T-helper 2 cell (primary cell): ENCODE measurements around the gene PHACTR1.
"Not testable (repeated sequence)": the region's sequence is repeated elsewhere in the genome, so short reads cannot be mapped to it uniquely, and the experiment has no call there.

Source experiments
- DNase-seq, 5 experiments: peaks; one replicate each; pipeline versions ENCODE4 v3.0.0 to v3.0.0-alpha.2; 2012 to 2022
- total RNA-seq, 2 donors: gene quantifications; one replicate each; lab custom pipeline; 2026; lab: John Stamatoyannopoulos, UW

PHACTR1 gene
- total RNA-seq, result 0.20 to 0.31 reads per million in 2 donors

GRCh38 chr6:12716298-12716916 lies at the start of gene PHACTR1:
Gene PHACTR1 (plus strand): TSS chr6:12716767.
- no peak for DNase-seq

- no peak for DNase-seq
These were observed 49.7 kb upstream of the PHACTR1 start for GRCh38 chr6:12666886-12667285.

- no peak for DNase-seq
These were observed 40.6 kb upstream of the PHACTR1 start for GRCh38 chr6:12675931-12676330.

- no peak for DNase-seq
These were observed 37.2 kb upstream of the PHACTR1 start for GRCh38 chr6:12679341-12679740.

- no peak for DNase-seq
These were observed 23.4 kb upstream of the PHACTR1 start for GRCh38 chr6:12693122-12693521.

GRCh38 chr6:12698298-12698697 lies 18.3 kb upstream of the PHACTR1 start:
- DNase-seq, result no peak

GRCh38 chr6:12704946-12705345 lies 11.6 kb upstream of the PHACTR1 start:
- DNase-seq, result no peak

- no peak for DNase-seq
These were observed 7.5 kb upstream of the PHACTR1 start for GRCh38 chr6:12709116-12709515.

GRCh38 chr6:12709556-12710232 lies 6.9 kb upstream of the PHACTR1 start:
- DNase-seq, result no peak

- no peak for DNase-seq
These were observed 5.6 kb upstream of the PHACTR1 start for GRCh38 chr6:12710921-12711320.

- no peak for DNase-seq
These were observed 2.5 kb upstream of the PHACTR1 start for GRCh38 chr6:12714022-12714421.

- DNase-seq, result no peak
These were observed 1.1 kb upstream of the PHACTR1 start for GRCh38 chr6:12715437-12715836.

- DNase-seq, result no peak
These were observed 789 bp downstream of the PHACTR1 start for GRCh38 chr6:12717356-12717755.

GRCh38 chr6:12718015-12718414 lies 1.4 kb downstream of the PHACTR1 start:
- no peak for DNase-seq

GRCh38 chr6:12719017-12719416 lies 2.5 kb downstream of the PHACTR1 start:
- no peak for DNase-seq

GRCh38 chr6:12720310-12720709 lies 3.7 kb downstream of the PHACTR1 start:
- no peak for DNase-seq

GRCh38 chr6:12725263-12725662 lies 8.7 kb downstream of the PHACTR1 start:
- no peak for DNase-seq

- DNase-seq, result no peak
These were observed 12.9 kb downstream of the PHACTR1 start for GRCh38 chr6:12729467-12729866.

- not testable (repeated sequence) for DNase-seq
These were observed 14.2 kb downstream of the PHACTR1 start for GRCh38 chr6:12730809-12731208.

GRCh38 chr6:12733876-12734275 lies 17.3 kb downstream of the PHACTR1 start:
- DNase-seq, result no peak

- no peak for DNase-seq
These were observed 19.2 kb downstream of the PHACTR1 start for GRCh38 chr6:12735786-12736185.

GRCh38 chr6:12748411-12748810 lies 31.8 kb downstream of the PHACTR1 start:
- DNase-seq, result no peak

- DNase-seq, result no peak
These were observed 32.4 kb downstream of the PHACTR1 start for GRCh38 chr6:12748815-12749521.
